GM12878 (cell line): ENCODE results near the gene TRABD2A. TPM values are rescaled to one million over a fixed set of nuclear protein-coding genes. Genes with fewer than 3 reads are reported as not detected.
A peak's percentile ranks its signal among the peaks of the same experiment; 100 is the strongest.

ENCODE experiments used
- ATAC-seq: fragments of 200-7000 bp; cut with Tn5 transposase; 3 replicates; pipeline ENCODE4 v1.9.1; 2020; ENCODE audit warnings: mild to moderate bottlenecking, moderate library complexity
- BruUV-seq: library from RNA; stranded (reverse); fragments of 400-500 nt; replicated peaks from 2 replicates; lab custom pipeline; 2021; lab: Mats Ljungman, UMichigan
- CTCF ChIA-PET: fragments of 300-600 bp; sonication (Branson Sonifier 250); formaldehyde crosslinking; extraction: SDS; loops from one replicate; lab custom pipeline; 2021; ENCODE audit warnings: inconsistent platforms; lab: Yijun Ruan, JAX
- POLR2A ChIA-PET: fragments of 350-600 bp; formaldehyde crosslinking; extraction: SDS; loops from one replicate; lab custom pipeline; 2021; ENCODE audit warnings: inconsistent platforms; lab: Charles Lee
- RAD21 ChIA-PET: fragments of 300-600 bp; sonication (Branson Sonifier 250); formaldehyde crosslinking; loops from one replicate; lab custom pipeline; 2023; ENCODE audit warnings: antibody characterized with exemption; ENCODE audit not compliant: unreplicated experiment; lab: Charles Lee
- SMC1A ChIA-PET: fragments of 300-600 bp; sonication (Branson Sonifier 250); formaldehyde crosslinking; loops from one replicate; lab custom pipeline; 2023; ENCODE audit not compliant: unreplicated experiment, uncharacterized antibody; lab: Charles Lee
- DNase-seq: peaks from one replicate; pipeline ENCODE4 v3.0.0-alpha.2; 2011; ENCODE audit warnings: low read depth, low spot score
- FAIRE-seq: peaks from 3 replicates; lab custom pipeline; 2011; peaks lifted over from hg19 to GRCh38; lab: Jason Lieb, UNC
- H2AFZ ChIP-seq: 2 replicates; pipeline ENCODE4 v1.6.0; 2011; ENCODE audit warnings: low read depth, low read length, control low read depth; ENCODE audit not compliant: control insufficient read depth
- H3K27ac ChIP-seq: 2 replicates; pipeline ENCODE4 v1.5.1; 2011; ENCODE audit warnings: control low read depth; ENCODE audit not compliant: control insufficient read depth, insufficient read depth
- H3K27me3 ChIP-seq, 2 experiments: replicated peaks in 1 of 2; 2 replicates each; pipeline versions ENCODE4 v1.6.0 to v1.6.1; 2011; ENCODE audit warnings: low read length in 1 of 2; ENCODE audit not compliant: control insufficient read depth in 2 of 2, insufficient read depth in 2 of 2
- H3K36me3 ChIP-seq, 2 experiments: 2 replicates each; pipeline ENCODE4 v1.5.1; 2011; ENCODE audit warnings: low read length in 1 of 2; ENCODE audit not compliant: control insufficient read depth in 2 of 2, insufficient read depth in 2 of 2
- H3K4me1 ChIP-seq: 2 replicates; pipeline ENCODE4 v1.6.1; 2011; ENCODE audit warnings: mild to moderate bottlenecking, low read length, moderate library complexity, mixed read lengths; ENCODE audit not compliant: control insufficient read depth, insufficient read depth
- H3K4me2 ChIP-seq: 2 replicates; pipeline ENCODE4 v1.6.0; 2011; ENCODE audit warnings: control low read depth; ENCODE audit not compliant: control insufficient read depth, insufficient read depth
- H3K4me3 ChIP-seq: fragments of 200-600 bp; sonication (generic); 2 replicates; pipeline ENCODE4 v1.5.1; 2016
- H3K79me2 ChIP-seq: 2 replicates; pipeline ENCODE4 v1.6.0; 2011; ENCODE audit warnings: low read length; ENCODE audit not compliant: control insufficient read depth, insufficient read depth
- H3K9ac ChIP-seq: 2 replicates; pipeline ENCODE4 v1.8.0; 2011; ENCODE audit warnings: low read length, control low read depth, mixed read lengths; ENCODE audit not compliant: control insufficient read depth, insufficient read depth
- H3K9me3 ChIP-seq: replicated peaks from 3 replicates; pipeline ENCODE4 v1.5.1; 2011; ENCODE audit warnings: mild to moderate bottlenecking, low read length; ENCODE audit not compliant: control insufficient read depth, insufficient read depth
- H4K20me1 ChIP-seq: 2 replicates; pipeline ENCODE4 v1.6.0; 2011; ENCODE audit not compliant: control insufficient read depth, insufficient read depth
- ATF2 ChIP-seq: IDR thresholded peaks from 2 replicates; pipeline ENCODE4 v1.6.1; 2012; ENCODE audit warnings: low read length, inconsistent platforms
- DPF2 ChIP-seq: fragments of 450-650 bp; IDR thresholded peaks from 2 replicates; pipeline ENCODE4 v1.6.1; 2017; ENCODE audit warnings: mild to moderate bottlenecking
- IRF5 ChIP-seq: fragments of 450-650 bp; IDR thresholded peaks from 2 replicates; pipeline ENCODE4 v1.6.1; 2017; ENCODE audit warnings: borderline replicate concordance
- KDM1A ChIP-seq: fragments of 200-600 bp; sonication (generic); IDR thresholded peaks from 2 replicates; pipeline ENCODE4 v1.6.1; 2016; ENCODE audit warnings: borderline replicate concordance
- KLF5 ChIP-seq: fragments of 450-650 bp; IDR thresholded peaks from 2 replicates; pipeline ENCODE4 v1.6.1; 2014; ENCODE audit warnings: mild to moderate bottlenecking; ENCODE audit not compliant: partially characterized antibody
- POU2F2 ChIP-seq: IDR thresholded peaks from 3 replicates; pipeline ENCODE4 v1.6.1; 2011; ENCODE audit warnings: low read depth, mild to moderate bottlenecking, low read length, borderline replicate concordance
- STAT1 ChIP-seq: fragments of 450-650 bp; conservative IDR thresholded peaks from 2 replicates; pipeline ENCODE4 v1.6.1; 2014; ENCODE audit warnings: antibody characterized with exemption, mild to moderate bottlenecking
- WGBS: methylation state at CpG from one replicate; pipeline ENCODE4 v1.1.6; 2016; ENCODE audit warnings: low lambda C conversion rate; ENCODE audit not compliant: insufficient replicate concordance, insufficient coverage; ENCODE audit errors: missing lambda C conversion rate; 5-methylcytosine and 5-hydroxymethylcytosine counted together
- in situ Hi-C: fragments of 300-500 bp; cut with MboI; formaldehyde crosslinking; loops from 9 replicates; pipeline ENCODE4 v1.14.3; 2018; ENCODE audit warnings: mixed read lengths
- intact Hi-C: fragments of 100-400 bp; cut with micrococcal nuclease; formaldehyde crosslinking; loops from one replicate; pipeline ENCODE4 v1.14.2; 2022; ENCODE audit not compliant: unreplicated experiment
- polyA plus RNA-seq, 11 experiments: library from polyadenylated mRNA; depleted of rRNA in 4 of 11; unstranded in 6 of 11; stranded (reverse) in 5 of 11; fragments of >200 nt; fragmentation: Nextera tagmentation in 4 of 11; fragmentation: Illumina TruSeq in 1 of 11; extraction: Ambion mirVana in 4 of 11; extraction: Trizol in 1 of 11; gene quantifications; 1 replicate in 1 of 11; 2 replicates in 10 of 11; pipeline versions ENCODE4 v1.2.1 to v1.2.3, GENCODE V29; 2011 to 2016; ENCODE audit warnings: inconsistent platforms in 2 of 11, missing spikeins in 2 of 11, low read depth in 1 of 11
- total RNA-seq, 4 experiments: library from RNA; depleted of rRNA in 3 of 4; stranded (reverse); fragments of >200 nt in 3 of 4; fragmentation: Illumina TruSeq in 1 of 4; extraction: Trizol in 1 of 4; gene quantifications; 2 replicates each; pipeline versions ENCODE4 v1.2.1 to v1.2.3, GENCODE V29; 2013 to 2021

The TRABD2A gene
- total and polyA plus RNA-seq, 10 of the 15 experiments (the other 5 are each of a cell fraction or from before 2014, with no cell fraction given) = 1.4 to 7.6 (median 4.1) TPM

GRCh38 chr2:84880645-84881521, at the start of gene TRABD2A (continued):
- TF ChIP-seq IRF5 (no peak), ATF2 (no peak), POU2F2 (no peak), KDM1A (no peak), DPF2 (peak; percentile 40; the same call in 1 of the 2 replicates)

- TF ChIP-seq STAT1 (0 out of 2 replicates have a peak, but pooled peaks have one; percentile 3), KLF5 (no peak)
- no peaks in the 10 kb centered on the region for H3K36me3 ChIP-seq
- no peaks in the 10 kb centered on the region for H4K20me1 ChIP-seq
- FAIRE-seq (no peak), ATAC-seq (no peak), DNase-seq (no peak)
- peaks cover 33% of the 10 kb centered on the region for H3K4me1 ChIP-seq
- intact Hi-C loops (loop anchor here (1.0 to 5.0 kb wide), 6 partner anchors 12 to 358 kb away; partner anchors contain the start of gene KCMF1), in situ Hi-C loops (loop anchor here (5.0 to 25.0 kb wide), 4 partner anchors 85 to 1510 kb away; partner anchors contain the start of gene KDM3A)
- 39% methylated on average over 3 of the region's 3 CpGs for WGBS
- BruUV-seq = TSS peak; percentile 75
- ChIA-PET SMC1A (interaction anchor here (0.5 to 7.9 kb wide), 10 partner anchors 15 to 434 kb away, joined by 3 to 190 read pairs (median 11); partner anchors contain the start of gene TMSB10), POLR2A (interaction anchor here (6.1 to 7.0 kb wide), 2 partner anchors 13 to 19 kb away, joined by 43 to 79 read pairs; no protein-coding TSS in a partner anchor), CTCF (interaction anchor here (1.9 to 7.9 kb wide), 12 partner anchors 15 to 434 kb away, joined by 6 to 275 read pairs (median 20); no protein-coding TSS in a partner anchor), RAD21 (interaction anchor here (1.3 to 7.9 kb wide), 8 partner anchors 15 to 472 kb away, joined by 3 to 160 read pairs (median 58); partner anchors contain the start of genes KCMF1 and TMSB10)
- peak overlapping the region; percentile 70 for H3K27ac ChIP-seq
- peak overlapping the region; percentile 93; the same call in 1 of the 2 replicates for H2AFZ ChIP-seq
- no peaks in the 10 kb centered on the region for H3K9me3 ChIP-seq
- peak overlapping the region; percentile 71 for H3K4me3 ChIP-seq
- no peaks in the 10 kb centered on the region for H3K27me3 ChIP-seq
- H3K9ac ChIP-seq = peak overlapping the region; percentile 74
- H3K79me2 ChIP-seq = peaks cover 26% of the 10 kb centered on the region
- H3K4me2 ChIP-seq = peak overlapping the region; percentile 93
These were observed 46.4 kb upstream of the TRABD2A start for GRCh38 chr2:84927275-84927627.
